GM12878 (cell line): ENCODE results near the gene STARD10. TPM values are rescaled to one million over a fixed set of nuclear protein-coding genes. Genes with fewer than 3 reads are reported as not detected.
A peak's percentile ranks its signal among the peaks of the same experiment; 100 is the strongest.

Source experiments
- ATF7 ChIP-seq: fragments of 450-650 bp; IDR thresholded peaks from 2 replicates; pipeline ENCODE4 v1.6.1; 2016; ENCODE audit warnings: low read depth, mild to moderate bottlenecking
- CBFB ChIP-seq: IDR thresholded peaks from 2 replicates; pipeline ENCODE4 v1.6.1; 2016; ENCODE audit warnings: antibody characterized with exemption, low read depth
- CEBPB ChIP-seq, 2 experiments: fragments of 150-350 bp in 1 of 2; IDR thresholded peaks; 2 replicates each; pipeline ENCODE4 v1.6.1; 2012 to 2014; ENCODE audit warnings: low read depth in 2 of 2, low read length in 2 of 2, borderline replicate concordance in 1 of 2, inconsistent platforms in 1 of 2
- CHD2 ChIP-seq: IDR thresholded peaks from 2 replicates; pipeline ENCODE4 v1.6.1; 2011; ENCODE audit warnings: low read depth, low read length, improper control_type of control experiment, borderline replicate concordance
- CREM ChIP-seq: IDR thresholded peaks from 2 replicates; pipeline ENCODE4 v1.6.1; 2014; ENCODE audit warnings: antibody characterized with exemption, low read depth
- FOXK2 ChIP-seq: fragments of 450-650 bp; IDR thresholded peaks from 2 replicates; pipeline ENCODE4 v1.6.1; 2017; ENCODE audit warnings: mild to moderate bottlenecking, moderate library complexity
- IKZF1 ChIP-seq: fragments of 450-650 bp; conservative IDR thresholded peaks from 2 replicates; pipeline ENCODE4 v1.6.1; 2017; ENCODE audit warnings: antibody characterized with exemption, mild to moderate bottlenecking
- MEF2B ChIP-seq: fragments of 450-650 bp; IDR thresholded peaks from 2 replicates; pipeline ENCODE4 v1.6.1; 2018; ENCODE audit warnings: mild to moderate bottlenecking, moderate library complexity; ENCODE audit not compliant: partially characterized antibody, poor library complexity, severe bottlenecking
- MTA2 ChIP-seq: fragments of 450-650 bp; IDR thresholded peaks from 2 replicates; pipeline ENCODE4 v1.6.1; 2016; ENCODE audit warnings: low read depth, mild to moderate bottlenecking, moderate library complexity
- MXI1 ChIP-seq: fragments of 150-350 bp; IDR thresholded peaks from 2 replicates; pipeline ENCODE4 v1.6.1; 2011; ENCODE audit warnings: low read depth, mild to moderate bottlenecking, inconsistent platforms, low read length, improper control_type of control experiment
- NBN ChIP-seq: fragments of 450-650 bp; IDR thresholded peaks from 2 replicates; pipeline ENCODE4 v1.6.1; 2016
- POLR2A ChIP-seq: IDR thresholded peaks from 2 replicates; pipeline ENCODE4 v1.6.1; 2011; ENCODE audit warnings: low read depth, mild to moderate bottlenecking, low read length
- RB1 ChIP-seq: fragments of 450-650 bp; formaldehyde crosslinking; IDR thresholded peaks from 2 replicates; pipeline ENCODE4 v1.6.1; 2017; ENCODE audit warnings: mild to moderate bottlenecking, borderline replicate concordance
- RFX5 ChIP-seq: IDR thresholded peaks from 2 replicates; pipeline ENCODE4 v1.6.1; 2011; ENCODE audit warnings: low read depth, low read length, improper control_type of control experiment
- STAT3 ChIP-seq: IDR thresholded peaks from 2 replicates; pipeline ENCODE4 v1.6.1; 2011; ENCODE audit warnings: low read depth, low read length, improper control_type of control experiment
- TAF1 ChIP-seq: IDR thresholded peaks from 2 replicates; pipeline ENCODE4 v1.6.1; 2011; ENCODE audit warnings: mild to moderate bottlenecking, low read depth, low read length, borderline replicate concordance
- polyA plus RNA-seq, 11 experiments: library from polyadenylated mRNA; depleted of rRNA in 4 of 11; unstranded in 6 of 11; stranded (reverse) in 5 of 11; fragments of >200 nt; fragmentation: Nextera tagmentation in 4 of 11; fragmentation: Illumina TruSeq in 1 of 11; extraction: Ambion mirVana in 4 of 11; extraction: Trizol in 1 of 11; gene quantifications; 1 replicate in 1 of 11; 2 replicates in 10 of 11; pipeline versions ENCODE4 v1.2.1 to v1.2.3, GENCODE V29; 2011 to 2016; ENCODE audit warnings: inconsistent platforms in 2 of 11, missing spikeins in 2 of 11, low read depth in 1 of 11
- total RNA-seq, 4 experiments: library from RNA; depleted of rRNA in 3 of 4; stranded (reverse); fragments of >200 nt in 3 of 4; fragmentation: Illumina TruSeq in 1 of 4; extraction: Trizol in 1 of 4; gene quantifications; 2 replicates each; pipeline versions ENCODE4 v1.2.1 to v1.2.3, GENCODE V29; 2013 to 2021
- TF ChIP-seq, protein P1 (sequence below): fragments of 450-650 bp; conservative IDR thresholded peaks from 2 replicates; pipeline ENCODE4 v1.6.1; 2017; ENCODE audit warnings: mild to moderate bottlenecking, moderate library complexity
- TF ChIP-seq, protein P2 (sequence below): fragments of 450-650 bp; IDR thresholded peaks from 2 replicates; pipeline ENCODE4 v1.6.1; 2017; ENCODE audit warnings: mild to moderate bottlenecking, moderate library complexity
- TF ChIP-seq, protein P3 (sequence below): fragments of 450-650 bp; IDR thresholded peaks from 2 replicates; pipeline ENCODE4 v1.6.1; 2018; ENCODE audit warnings: mild to moderate bottlenecking, low read depth, moderate library complexity; ENCODE audit not compliant: partially characterized antibody
- TF ChIP-seq, protein P4 (sequence below): IDR thresholded peaks from 2 replicates; pipeline ENCODE4 v1.6.1; 2012; ENCODE audit warnings: low read depth, low read length, improper control_type of control experiment

Gene STARD10
- total and polyA plus RNA-seq, 10 of the 15 experiments (the other 5 are each of a cell fraction or from before 2014, with no cell fraction given) = 0.15 to 43.2 (median 23.1) TPM

DNA sequence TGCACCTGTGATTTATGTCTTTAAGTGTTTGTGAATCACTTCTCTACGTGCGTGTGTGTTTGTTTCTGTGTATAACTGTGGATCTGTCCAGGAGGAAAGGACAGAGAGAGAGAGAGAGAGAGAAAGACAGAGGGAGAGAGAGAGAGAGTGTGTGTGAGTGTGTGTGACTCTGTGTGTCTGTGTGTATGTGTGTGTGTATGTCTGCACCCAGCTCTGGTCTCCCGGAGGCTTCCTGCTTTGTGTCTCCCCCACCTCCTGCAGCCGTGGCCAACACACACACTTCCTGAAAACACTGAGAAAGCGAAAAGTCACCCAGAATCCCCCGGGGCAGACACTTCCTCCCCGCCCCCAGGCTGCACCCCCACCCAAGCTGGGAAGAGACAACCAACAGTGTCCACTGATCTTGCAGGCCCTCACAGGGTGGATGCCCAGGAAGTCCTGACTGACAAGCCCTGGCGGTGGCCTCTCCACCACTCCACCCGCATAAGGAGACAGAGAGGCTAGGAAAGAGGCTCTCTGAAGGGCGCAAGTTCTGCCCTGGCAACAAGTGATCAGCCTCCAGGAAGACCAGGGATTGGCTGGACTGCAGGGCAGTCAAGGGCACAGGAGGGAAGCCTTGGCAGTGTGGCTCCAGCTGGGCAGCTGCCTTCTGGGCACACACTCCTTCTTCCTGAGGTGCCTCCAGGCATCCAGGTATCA is 71.6 kb downstream of the STARD10 start (continued):
- no peak for TF ChIP-seq FOXK2
- TF ChIP-seq, protein P1, sequence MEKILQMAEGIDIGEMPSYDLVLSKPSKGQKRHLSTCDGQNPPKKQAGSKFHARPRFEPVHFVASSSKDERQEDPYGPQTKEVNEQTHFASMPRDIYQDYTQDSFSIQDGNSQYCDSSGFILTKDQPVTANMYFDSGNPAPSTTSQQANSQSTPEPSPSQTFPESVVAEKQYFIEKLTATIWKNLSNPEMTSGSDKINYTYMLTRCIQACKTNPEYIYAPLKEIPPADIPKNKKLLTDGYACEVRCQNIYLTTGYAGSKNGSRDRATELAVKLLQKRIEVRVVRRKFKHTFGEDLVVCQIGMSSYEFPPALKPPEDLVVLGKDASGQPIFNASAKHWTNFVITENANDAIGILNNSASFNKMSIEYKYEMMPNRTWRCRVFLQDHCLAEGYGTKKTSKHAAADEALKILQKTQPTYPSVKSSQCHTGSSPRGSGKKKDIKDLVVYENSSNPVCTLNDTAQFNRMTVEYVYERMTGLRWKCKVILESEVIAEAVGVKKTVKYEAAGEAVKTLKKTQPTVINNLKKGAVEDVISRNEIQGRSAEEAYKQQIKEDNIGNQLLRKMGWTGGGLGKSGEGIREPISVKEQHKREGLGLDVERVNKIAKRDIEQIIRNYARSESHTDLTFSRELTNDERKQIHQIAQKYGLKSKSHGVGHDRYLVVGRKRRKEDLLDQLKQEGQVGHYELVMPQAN = no peak
- TF ChIP-seq CHD2 = peak; percentile 75
- TF ChIP-seq RFX5 = peak; percentile 100
- TF ChIP-seq CREM = peak; percentile 98
- TF ChIP-seq, protein P2, sequence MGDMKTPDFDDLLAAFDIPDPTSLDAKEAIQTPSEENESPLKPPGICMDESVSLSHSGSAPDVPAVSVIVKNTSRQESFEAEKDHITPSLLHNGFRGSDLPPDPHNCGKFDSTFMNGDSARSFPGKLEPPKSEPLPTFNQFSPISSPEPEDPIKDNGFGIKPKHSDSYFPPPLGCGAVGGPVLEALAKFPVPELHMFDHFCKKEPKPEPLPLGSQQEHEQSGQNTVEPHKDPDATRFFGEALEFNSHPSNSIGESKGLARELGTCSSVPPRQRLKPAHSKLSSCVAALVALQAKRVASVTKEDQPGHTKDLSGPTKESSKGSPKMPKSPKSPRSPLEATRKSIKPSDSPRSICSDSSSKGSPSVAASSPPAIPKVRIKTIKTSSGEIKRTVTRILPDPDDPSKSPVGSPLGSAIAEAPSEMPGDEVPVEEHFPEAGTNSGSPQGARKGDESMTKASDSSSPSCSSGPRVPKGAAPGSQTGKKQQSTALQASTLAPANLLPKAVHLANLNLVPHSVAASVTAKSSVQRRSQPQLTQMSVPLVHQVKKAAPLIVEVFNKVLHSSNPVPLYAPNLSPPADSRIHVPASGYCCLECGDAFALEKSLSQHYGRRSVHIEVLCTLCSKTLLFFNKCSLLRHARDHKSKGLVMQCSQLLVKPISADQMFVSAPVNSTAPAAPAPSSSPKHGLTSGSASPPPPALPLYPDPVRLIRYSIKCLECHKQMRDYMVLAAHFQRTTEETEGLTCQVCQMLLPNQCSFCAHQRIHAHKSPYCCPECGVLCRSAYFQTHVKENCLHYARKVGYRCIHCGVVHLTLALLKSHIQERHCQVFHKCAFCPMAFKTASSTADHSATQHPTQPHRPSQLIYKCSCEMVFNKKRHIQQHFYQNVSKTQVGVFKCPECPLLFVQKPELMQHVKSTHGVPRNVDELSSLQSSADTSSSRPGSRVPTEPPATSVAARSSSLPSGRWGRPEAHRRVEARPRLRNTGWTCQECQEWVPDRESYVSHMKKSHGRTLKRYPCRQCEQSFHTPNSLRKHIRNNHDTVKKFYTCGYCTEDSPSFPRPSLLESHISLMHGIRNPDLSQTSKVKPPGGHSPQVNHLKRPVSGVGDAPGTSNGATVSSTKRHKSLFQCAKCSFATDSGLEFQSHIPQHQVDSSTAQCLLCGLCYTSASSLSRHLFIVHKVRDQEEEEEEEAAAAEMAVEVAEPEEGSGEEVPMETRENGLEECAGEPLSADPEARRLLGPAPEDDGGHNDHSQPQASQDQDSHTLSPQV = peak; percentile 19; the same call in 1 of the 2 replicates
- TF ChIP-seq CEBPB (IDR thresholded peaks at IDR 0.05; ENCODE audit: borderline replicate concordance in 1 of 2, low read depth in 2 of 2, low read length in 2 of 2) = peak in 1 of 2 experiments; percentile 91; a peak in 1 of 4 replicates
- 0 out of 2 replicates have a peak, but pooled peaks have one; percentile 34 for TF ChIP-seq IKZF1
- TF ChIP-seq ATF7 = peak; percentile 27; the same call in 1 of the 2 replicates
- TF ChIP-seq, protein P3, sequence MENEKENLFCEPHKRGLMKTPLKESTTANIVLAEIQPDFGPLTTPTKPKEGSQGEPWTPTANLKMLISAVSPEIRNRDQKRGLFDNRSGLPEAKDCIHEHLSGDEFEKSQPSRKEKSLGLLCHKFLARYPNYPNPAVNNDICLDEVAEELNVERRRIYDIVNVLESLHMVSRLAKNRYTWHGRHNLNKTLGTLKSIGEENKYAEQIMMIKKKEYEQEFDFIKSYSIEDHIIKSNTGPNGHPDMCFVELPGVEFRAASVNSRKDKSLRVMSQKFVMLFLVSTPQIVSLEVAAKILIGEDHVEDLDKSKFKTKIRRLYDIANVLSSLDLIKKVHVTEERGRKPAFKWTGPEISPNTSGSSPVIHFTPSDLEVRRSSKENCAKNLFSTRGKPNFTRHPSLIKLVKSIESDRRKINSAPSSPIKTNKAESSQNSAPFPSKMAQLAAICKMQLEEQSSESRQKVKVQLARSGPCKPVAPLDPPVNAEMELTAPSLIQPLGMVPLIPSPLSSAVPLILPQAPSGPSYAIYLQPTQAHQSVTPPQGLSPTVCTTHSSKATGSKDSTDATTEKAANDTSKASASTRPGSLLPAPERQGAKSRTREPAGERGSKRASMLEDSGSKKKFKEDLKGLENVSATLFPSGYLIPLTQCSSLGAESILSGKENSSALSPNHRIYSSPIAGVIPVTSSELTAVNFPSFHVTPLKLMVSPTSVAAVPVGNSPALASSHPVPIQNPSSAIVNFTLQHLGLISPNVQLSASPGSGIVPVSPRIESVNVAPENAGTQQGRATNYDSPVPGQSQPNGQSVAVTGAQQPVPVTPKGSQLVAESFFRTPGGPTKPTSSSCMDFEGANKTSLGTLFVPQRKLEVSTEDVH = no peak
- no peak for TF ChIP-seq STAT3
- TF ChIP-seq, protein P4, sequence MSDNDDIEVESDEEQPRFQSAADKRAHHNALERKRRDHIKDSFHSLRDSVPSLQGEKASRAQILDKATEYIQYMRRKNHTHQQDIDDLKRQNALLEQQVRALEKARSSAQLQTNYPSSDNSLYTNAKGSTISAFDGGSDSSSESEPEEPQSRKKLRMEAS = 0 out of 2 replicates have a peak, but pooled peaks have one; percentile 10
- TF ChIP-seq RB1 = no peak
- no peak; the same call in 1 of the 2 replicates for TF ChIP-seq MTA2
- TF ChIP-seq MXI1 = peak; percentile 67; the same call in 1 of the 2 replicates
- peak; percentile 85 for TF ChIP-seq NBN
- peak; percentile 72 for TF ChIP-seq POLR2A
- peak; percentile 74; the same call in 1 of the 2 replicates for TF ChIP-seq TAF1
- no peak for TF ChIP-seq CBFB
- peak; percentile 46 for TF ChIP-seq MEF2B
